PC-3 (cell line): ENCODE results near the gene KDELR3. TPM values are rescaled to one million over a fixed set of nuclear protein-coding genes. Genes with fewer than 3 reads are reported as not detected.

Source experiments
- ATAC-seq: fragments of 200-7000 bp; cut with Tn5 transposase; 2 replicates; pipeline ENCODE4 v1.9.1; 2020; ENCODE audit warnings: mild to moderate bottlenecking, moderate library complexity
- BruUV-seq: library from RNA; stranded (reverse); fragments of 400-500 nt; replicated peaks from 2 replicates; lab custom pipeline; 2021; lab: Mats Ljungman, UMichigan
- CTCF ChIA-PET: fragments of 300-600 bp; sonication (Branson Sonifier 250); formaldehyde crosslinking; loops from one replicate; lab custom pipeline; 2022; ENCODE audit warnings: antibody characterized with exemption; lab: Charles Lee
- POLR2A ChIA-PET: fragments of 300-600 bp; sonication (Branson Sonifier 250); formaldehyde crosslinking; loops from one replicate; lab custom pipeline; 2022; ENCODE audit warnings: antibody characterized with exemption; ENCODE audit not compliant: unreplicated experiment; lab: Charles Lee
- DNase-seq: peaks from one replicate; pipeline ENCODE4 v3.0.0-alpha.2; 2015
- H2AFZ ChIP-seq: fragments of 300-600 bp; sonication (generic); 2 replicates; pipeline ENCODE4 v1.6.0; 2016; ENCODE audit warnings: antibody characterized with exemption, low read length
- H3F3A ChIP-seq: fragments of 300-600 bp; sonication (generic); one replicate; pipeline ENCODE4 v1.6.0; 2017; ENCODE audit warnings: antibody characterized with exemption, low read length, control low read depth, mild to moderate bottlenecking; ENCODE audit not compliant: unreplicated experiment
- H3K27ac ChIP-seq: fragments of 300-600 bp; sonication (generic); 2 replicates; pipeline ENCODE4 v1.5.1; 2016; ENCODE audit warnings: mild to moderate bottlenecking, low read length
- H3K27me3 ChIP-seq: fragments of 300-600 bp; sonication (generic); 2 replicates; pipeline ENCODE4 v1.6.1; 2016; ENCODE audit warnings: low read length, mixed read lengths
- H3K36me3 ChIP-seq: fragments of 300-600 bp; sonication (generic); 2 replicates; pipeline ENCODE4 v1.6.1; 2016; ENCODE audit warnings: low read depth, mixed run types, low read length, mixed read lengths
- H3K4me1 ChIP-seq: fragments of 300-600 bp; sonication (generic); 2 replicates; pipeline ENCODE4 v1.5.1; 2016; ENCODE audit warnings: low read length; ENCODE audit not compliant: insufficient read depth
- H3K4me2 ChIP-seq: fragments of 300-600 bp; sonication (generic); 2 replicates; pipeline ENCODE4 v1.6.0; 2016; ENCODE audit warnings: low read length
- H3K4me3 ChIP-seq: fragments of 300-600 bp; sonication (generic); 2 replicates; pipeline ENCODE4 v1.5.1; 2016; ENCODE audit warnings: mild to moderate bottlenecking, low read length, mixed read lengths
- H3K79me2 ChIP-seq: fragments of 300-600 bp; sonication (generic); 2 replicates; pipeline ENCODE4 v1.6.1; 2017; ENCODE audit warnings: low read length, mixed read lengths
- H3K9ac ChIP-seq: fragments of 300-600 bp; sonication (generic); 2 replicates; pipeline ENCODE4 v1.6.0; 2016; ENCODE audit warnings: mild to moderate bottlenecking, low read length
- H3K9me2 ChIP-seq: fragments of 300-600 bp; sonication (generic); replicated peaks from 2 replicates; pipeline ENCODE4 v1.6.1; 2016; ENCODE audit warnings: mixed run types, low read length, mixed read lengths
- H3K9me3 ChIP-seq: fragments of 300-600 bp; sonication (generic); 2 replicates; pipeline ENCODE4 v1.6.1; 2016; ENCODE audit warnings: low read length, mixed read lengths
- H4K20me1 ChIP-seq: fragments of 300-600 bp; sonication (generic); 2 replicates; pipeline ENCODE4 v1.6.1; 2016; ENCODE audit warnings: low read length, mixed read lengths
- CTCF ChIP-seq: fragments of 300-600 bp; sonication (generic); conservative IDR thresholded peaks from 2 replicates; pipeline ENCODE4 v1.5.1; 2017; ENCODE audit warnings: antibody characterized with exemption, low read depth, mild to moderate bottlenecking, low read length
- EZH2 ChIP-seq: fragments of 300-600 bp; sonication (generic); IDR thresholded peaks from one replicate; pipeline ENCODE4 v1.6.1; 2017; ENCODE audit warnings: antibody characterized with exemption, mild to moderate bottlenecking, low read length; ENCODE audit not compliant: unreplicated experiment
- EZH2phosphoT487 ChIP-seq: fragments of 300-600 bp; sonication (generic); IDR thresholded peaks from 2 replicates; pipeline ENCODE4 v1.6.1; 2018; ENCODE audit warnings: mild to moderate bottlenecking, antibody characterized with exemption, low read length, borderline replicate concordance
- intact Hi-C: fragments of 100-400 bp; cut with micrococcal nuclease; formaldehyde crosslinking; loops from 2 replicates; pipeline ENCODE4 v1.9.0; 2023
- total RNA-seq: library from RNA; depleted of rRNA; stranded (reverse); fragments of >200 nt; gene quantifications from 2 replicates; pipeline ENCODE4 v1.2.3, GENCODE V29; 2014

Gene KDELR3
- total RNA-seq, 1 experiment from 2014 or later = 17.7 TPM

- CTCF ChIA-PET = no interaction called here
- ATAC-seq = no peak
- TF ChIP-seq EZH2phosphoT487 = no peak
- TF ChIP-seq CTCF = no peak
- TF ChIP-seq EZH2 = no peak
Observed at GRCh38 chr22:38444783-38445182, 23.1 kb upstream of the KDELR3 start.

DNA sequence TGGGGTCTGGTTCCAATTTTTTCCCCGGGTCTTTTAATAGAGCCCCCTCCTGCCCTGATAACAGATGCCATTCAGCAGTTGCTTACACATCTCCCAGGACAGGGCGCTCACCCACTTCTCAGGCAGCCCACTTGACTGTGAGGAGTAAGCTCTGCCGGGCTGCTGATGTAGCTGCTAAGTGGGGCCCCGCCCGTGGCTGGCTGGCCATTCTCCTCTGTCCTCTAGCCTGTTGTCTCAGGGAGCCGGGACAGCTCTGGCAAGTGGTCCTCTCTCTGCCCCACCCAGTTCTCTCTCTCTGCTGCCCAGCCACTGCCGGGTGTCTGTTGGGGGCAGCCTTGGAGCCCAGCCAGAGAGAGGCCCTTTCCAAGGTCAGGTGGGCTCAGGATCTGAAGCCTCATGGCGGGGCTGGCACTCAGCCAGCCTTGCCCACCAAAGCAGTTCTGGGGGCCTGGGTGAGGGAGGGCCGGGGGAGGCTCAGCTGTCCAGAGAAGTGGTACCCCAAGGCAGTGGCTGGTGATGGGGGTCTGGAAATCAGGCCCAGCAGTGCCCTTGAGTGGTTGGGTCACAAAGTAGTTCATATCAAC is 21.8 kb upstream of the KDELR3 start:
- H3K9me2 ChIP-seq = no peaks in the 10 kb centered on the region
- H3K79me2 ChIP-seq = no peaks in the 10 kb centered on the region
- H3K9ac ChIP-seq = no peak overlapping the region
- DNase-seq = no peak
- no peak overlapping the region for H3K4me2 ChIP-seq
- no peaks in the 10 kb centered on the region for H3K27me3 ChIP-seq
- no peak overlapping the region for H3K27ac ChIP-seq
- H4K20me1 ChIP-seq = no peaks in the 10 kb centered on the region
- ATAC-seq = no peak
- ChIA-PET CTCF (no interaction called here), POLR2A (no interaction called here)
- no peak overlapping the region for H3K4me3 ChIP-seq
- intact Hi-C loops = no loop called here
- no peaks in the 10 kb centered on the region for H3K9me3 ChIP-seq
- H2AFZ ChIP-seq = no peak overlapping the region
- no peaks in the 10 kb centered on the region for H3K4me1 ChIP-seq
- no TSS peak for BruUV-seq
- no peaks in the 10 kb centered on the region for H3F3A ChIP-seq
- no peaks in the 10 kb centered on the region for H3K36me3 ChIP-seq
- TF ChIP-seq EZH2phosphoT487 (no peak), EZH2 (no peak), CTCF (no peak)

More at GRCh38 chr22:38444783-38445182, 23.1 kb upstream of the KDELR3 start:
- Histone ChIP-seq H3K36me3 (no peaks in the 10 kb centered on the region), H3K4me2 (no peak overlapping the region), H3K4me3 (no peak overlapping the region), H3K79me2 (no peaks in the 10 kb centered on the region), H3K9me2 (no peaks in the 10 kb centered on the region), H3K9ac (no peak overlapping the region), H3K27ac (no peak overlapping the region), H3F3A (no peaks in the 10 kb centered on the region), H4K20me1 (no peaks in the 10 kb centered on the region), H3K9me3 (no peaks in the 10 kb centered on the region), H2AFZ (no peak overlapping the region), H3K4me1 (no peaks in the 10 kb centered on the region), H3K27me3 (no peaks in the 10 kb centered on the region)
- intact Hi-C loops = no loop called here
- BruUV-seq = no TSS peak
- DNase-seq = no peak
- POLR2A ChIA-PET = no interaction called here

GRCh38 chr22:38448945-38449745 is 18.8 kb upstream of the KDELR3 start:
- Histone ChIP-seq H3K9me2 (no peaks in the 10 kb centered on the region), H2AFZ (no peak overlapping the region), H3K4me2 (no peak overlapping the region), H3K4me1 (no peaks in the 10 kb centered on the region), H3K9me3 (no peaks in the 10 kb centered on the region), H3F3A (no peaks in the 10 kb centered on the region), H3K9ac (no peak overlapping the region), H4K20me1 (no peaks in the 10 kb centered on the region), H3K27ac (no peak overlapping the region), H3K36me3 (no peaks in the 10 kb centered on the region), H3K27me3 (peaks cover 2% of the 10 kb centered on the region; the same call in 1 of the 2 replicates), H3K79me2 (no peaks in the 10 kb centered on the region), H3K4me3 (no peak overlapping the region)
- intact Hi-C loops = no loop called here
- ChIA-PET POLR2A (no interaction called here), CTCF (no interaction called here)
- no peak for TF ChIP-seq EZH2phosphoT487
- TF ChIP-seq EZH2 = no peak
- TF ChIP-seq CTCF = no peak
- ATAC-seq = no peak
- no peak for DNase-seq
- no TSS peak for BruUV-seq
